Activated naive CD4-positive, alpha-beta T cell treated with anti-CD3 and anti-CD28 coated beads for 36 hours (primary cell): ENCODE measurements around the gene GPR89A. TPM values are rescaled to one million over a fixed set of nuclear protein-coding genes. Genes with fewer than 3 reads are reported as not detected.
"Not testable (repeated sequence)": the region's sequence is repeated elsewhere in the genome, so short reads cannot be mapped to it uniquely, and the experiment has no call there.

Source experiments
- CTCF ChIA-PET: fragments of 350-600 bp; sonication (Branson Sonifier 250); formaldehyde crosslinking; loops from one replicate; lab custom pipeline; 2021; ENCODE audit warnings: antibody characterized with exemption; lab: Charles Lee
- DNase-seq: peaks from one replicate; pipeline ENCODE4 v3.0.0-alpha.2; 2020
- H3K27ac Mint-ChIP-seq: one replicate; pipeline ENCODE4 v1.8.0; 2021; ENCODE audit warnings: mild to moderate bottlenecking, mixed read lengths
- H3K27me3 Mint-ChIP-seq: one replicate; pipeline ENCODE4 v1.8.0; 2021; ENCODE audit warnings: low read depth, mixed read lengths
- H3K36me3 Mint-ChIP-seq: one replicate; pipeline ENCODE4 v1.8.0; 2021; ENCODE audit warnings: low read depth, mixed read lengths
- H3K4me1 Mint-ChIP-seq: one replicate; pipeline ENCODE4 v1.8.0; 2021; ENCODE audit warnings: low read depth, mixed read lengths
- H3K4me3 Mint-ChIP-seq: one replicate; pipeline ENCODE4 v1.8.0; 2021; ENCODE audit warnings: mild to moderate bottlenecking, moderate library complexity, mixed read lengths
- H3K9me3 Mint-ChIP-seq: one replicate; pipeline ENCODE4 v1.8.0; 2021; ENCODE audit warnings: mixed read lengths
- intact Hi-C: fragments of 100-400 bp; cut with micrococcal nuclease; formaldehyde crosslinking; loops from one replicate; pipeline ENCODE4 v1.15.1; 2023
- total RNA-seq, 2 experiments: library from RNA; stranded (reverse); gene quantifications; one replicate each; pipeline ENCODE4 v1.2.3, GENCODE V29; 2021

Gene GPR89A
- total RNA-seq, 2 experiments from 2014 or later = 18.0 to 19.4 TPM

DNA sequence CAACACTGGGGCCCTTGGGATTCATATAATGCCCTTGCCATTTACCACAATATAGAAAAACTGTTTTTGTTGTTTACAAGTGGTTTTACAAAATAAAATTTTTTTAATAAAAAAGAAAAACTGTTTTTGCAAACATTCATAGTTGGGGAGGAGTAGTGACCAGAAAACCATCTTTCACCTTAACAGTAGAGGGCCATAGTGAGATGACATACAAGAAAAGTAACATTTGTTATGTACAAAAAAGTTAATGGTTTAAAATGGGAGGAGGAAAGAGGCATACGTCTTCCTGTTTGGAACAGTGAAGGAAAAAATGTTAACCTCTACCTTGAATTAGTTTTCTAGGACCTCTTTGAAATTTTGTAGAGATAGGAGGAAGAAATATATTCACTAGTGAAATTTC, 28.4 kb downstream of the GPR89A start:
- H3K27me3 Mint-ChIP-seq, H3K27ac Mint-ChIP-seq, H3K4me1 Mint-ChIP-seq, H3K36me3 Mint-ChIP-seq, H3K9me3 Mint-ChIP-seq, H3K4me3 Mint-ChIP-seq, DNase-seq, CTCF ChIA-PET, intact Hi-C loops: not testable (repeated sequence)

DNA sequence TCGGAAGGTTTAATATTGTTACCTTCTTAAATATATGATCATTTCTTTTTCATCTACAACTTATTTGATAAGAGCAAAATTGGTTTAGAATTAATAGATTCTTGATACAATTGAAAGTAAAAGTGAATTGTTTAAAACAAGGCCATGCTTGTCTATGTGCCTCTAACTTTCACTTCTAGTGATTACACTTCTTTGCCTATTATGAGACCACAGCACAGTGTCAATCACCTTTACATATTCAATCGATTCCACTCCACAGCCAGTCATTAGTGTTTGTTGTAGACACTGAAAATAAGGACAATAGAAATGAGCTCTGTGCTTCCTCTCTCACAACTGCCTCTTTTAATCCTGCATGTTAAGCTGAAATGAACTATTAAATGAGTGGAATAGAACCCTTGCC, 34.1 kb downstream of the GPR89A start:
- H3K4me1 Mint-ChIP-seq, H3K36me3 Mint-ChIP-seq, H3K27ac Mint-ChIP-seq, CTCF ChIA-PET, H3K4me3 Mint-ChIP-seq, DNase-seq, intact Hi-C loops, H3K9me3 Mint-ChIP-seq, H3K27me3 Mint-ChIP-seq: not testable (repeated sequence)

DNA sequence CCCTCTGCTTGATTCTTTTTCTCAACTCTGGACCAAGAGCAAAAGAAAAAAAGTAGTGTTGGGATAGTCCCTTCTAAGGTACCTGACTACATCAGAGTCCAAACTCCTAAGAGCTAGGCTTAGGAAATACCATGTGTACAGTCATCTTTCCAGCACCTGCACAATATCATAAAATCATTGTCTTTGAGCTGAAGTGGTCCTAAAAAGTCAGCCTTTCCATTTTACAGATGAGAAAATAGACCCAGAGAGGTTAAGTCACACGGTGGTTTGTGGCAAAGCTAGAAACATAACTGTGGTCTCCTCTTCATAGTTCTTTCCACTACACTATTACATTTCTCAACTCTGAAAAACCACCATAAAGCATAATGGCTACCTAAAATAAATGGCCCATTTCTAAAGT, 36.2 kb downstream of the GPR89A start:
- H3K4me3 Mint-ChIP-seq, intact Hi-C loops, H3K9me3 Mint-ChIP-seq, H3K4me1 Mint-ChIP-seq, CTCF ChIA-PET, DNase-seq, H3K36me3 Mint-ChIP-seq, H3K27me3 Mint-ChIP-seq, H3K27ac Mint-ChIP-seq: not testable (repeated sequence)

DNA sequence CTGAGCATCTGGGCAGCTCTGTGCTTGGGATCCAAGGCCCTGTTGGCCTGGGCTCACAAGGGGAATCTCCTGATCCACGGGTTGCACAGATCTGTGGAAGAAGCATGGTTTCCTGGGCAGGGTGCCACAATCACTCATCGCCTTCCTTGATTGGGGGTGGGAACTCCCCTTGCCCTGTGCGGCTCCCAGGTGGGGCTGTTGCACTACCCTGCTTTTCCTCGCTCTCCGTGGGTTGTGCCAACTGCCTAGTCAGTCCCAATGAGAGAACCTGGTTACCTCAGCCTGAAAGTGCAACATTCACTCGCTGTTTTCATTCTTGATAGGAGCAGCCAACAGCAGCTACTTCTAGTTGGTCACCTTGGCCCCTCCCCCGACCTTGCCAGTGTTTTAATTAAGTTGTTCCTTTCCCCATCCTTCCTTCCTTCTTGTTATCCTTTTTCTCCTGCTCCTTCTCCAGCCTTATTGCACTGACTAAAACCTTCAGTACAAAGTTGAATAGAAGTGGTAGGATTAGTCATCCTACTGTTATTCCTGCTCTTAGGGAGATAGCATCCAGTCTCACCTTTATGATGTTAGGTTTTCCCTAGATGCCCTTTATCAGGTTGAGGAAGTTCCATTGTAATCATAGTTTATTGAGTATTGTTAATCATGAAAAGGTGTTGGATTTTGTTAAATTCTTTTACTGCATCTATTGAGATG, 48.6 kb downstream of the GPR89A start:
- H3K4me3 Mint-ChIP-seq, intact Hi-C loops, CTCF ChIA-PET, H3K27ac Mint-ChIP-seq, H3K27me3 Mint-ChIP-seq, H3K4me1 Mint-ChIP-seq, H3K9me3 Mint-ChIP-seq: not testable (repeated sequence)
- peak; percentile 4 for DNase-seq
- H3K36me3 Mint-ChIP-seq = peaks cover 16% of the 10 kb centered on the region

DNA sequence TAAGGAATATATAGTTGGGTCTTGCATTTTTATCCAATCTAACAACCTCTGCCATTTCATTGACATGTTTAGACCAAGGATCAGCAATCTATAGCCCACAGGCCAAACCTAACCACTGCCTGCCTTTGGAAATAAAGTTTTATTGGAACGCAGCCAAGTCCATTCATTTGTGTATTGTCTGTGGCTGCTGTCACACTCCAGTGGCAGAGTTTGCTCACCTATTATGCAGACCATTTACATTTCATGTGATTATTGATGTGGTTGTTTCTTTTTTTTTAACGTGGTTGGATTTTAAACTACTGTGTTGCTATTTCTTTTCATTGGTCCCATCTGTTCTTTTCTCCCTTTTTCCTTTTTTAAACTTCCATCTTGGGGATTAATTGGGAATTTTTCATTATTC, 54.7 kb downstream of the GPR89A start:
- H3K4me1 Mint-ChIP-seq, H3K4me3 Mint-ChIP-seq, H3K27me3 Mint-ChIP-seq, CTCF ChIA-PET, H3K9me3 Mint-ChIP-seq, intact Hi-C loops, H3K27ac Mint-ChIP-seq: not testable (repeated sequence)
- peaks cover 12% of the 10 kb centered on the region for H3K36me3 Mint-ChIP-seq
- DNase-seq = peak; percentile 5

DNA sequence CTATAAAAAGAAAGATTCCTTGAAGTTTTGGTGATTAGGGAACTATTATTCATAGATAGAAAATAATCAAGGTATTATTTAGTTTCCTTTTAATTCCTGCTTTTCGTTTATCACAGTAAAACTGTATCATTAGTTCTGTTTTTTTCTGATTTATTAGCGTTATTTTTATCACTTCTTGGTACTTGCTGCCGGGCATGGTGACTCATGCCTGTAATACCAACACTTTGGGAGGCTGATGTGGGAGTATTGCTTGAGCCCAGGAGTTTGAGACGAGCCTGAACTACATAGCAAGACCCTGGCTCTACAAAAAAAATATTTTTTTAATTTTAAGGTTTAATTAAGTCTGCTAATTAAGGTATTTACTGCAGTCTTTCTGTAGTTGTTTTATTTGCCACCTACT, 57.2 kb downstream of the GPR89A start:
- H3K4me1 Mint-ChIP-seq, CTCF ChIA-PET, H3K27me3 Mint-ChIP-seq, DNase-seq, H3K9me3 Mint-ChIP-seq, H3K27ac Mint-ChIP-seq, intact Hi-C loops, H3K4me3 Mint-ChIP-seq: not testable (repeated sequence)
- H3K36me3 Mint-ChIP-seq = peaks cover 11% of the 10 kb centered on the region

DNA sequence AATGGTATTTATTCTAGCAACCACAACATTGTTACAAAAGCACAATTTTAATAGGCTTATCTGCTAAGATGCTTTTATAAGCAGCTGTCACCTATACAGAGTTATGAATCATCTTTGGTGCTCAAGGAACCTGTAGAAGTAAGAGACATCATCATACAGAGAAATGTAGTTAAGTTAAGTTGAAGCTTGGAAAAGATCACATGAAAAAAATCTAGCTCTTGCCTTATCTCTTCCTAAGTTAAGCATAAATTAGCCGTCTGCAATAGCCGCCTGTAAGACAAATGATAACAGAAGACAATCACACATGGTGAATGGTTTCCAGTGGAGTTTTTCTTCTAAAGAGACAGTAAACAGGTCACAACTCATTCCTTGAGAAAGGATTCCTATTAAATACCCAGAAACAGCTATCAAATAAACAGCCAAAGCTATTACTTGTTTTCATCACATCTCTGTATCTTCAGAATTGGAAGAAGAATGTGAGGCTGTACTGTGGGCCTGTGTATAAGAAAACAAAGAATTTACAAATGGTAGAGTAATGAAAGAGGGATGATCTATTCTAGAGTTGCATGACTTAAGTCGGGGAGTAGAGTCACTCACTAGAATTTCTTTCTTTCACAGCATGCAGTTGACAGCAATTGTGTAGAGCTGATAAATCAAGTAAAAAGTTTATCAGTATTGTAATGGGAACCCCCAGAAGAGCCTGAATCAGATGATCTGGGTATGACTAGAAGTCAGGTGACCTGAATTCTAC, 63.4 kb downstream of the GPR89A start:
- DNase-seq, H3K27me3 Mint-ChIP-seq, H3K9me3 Mint-ChIP-seq, H3K27ac Mint-ChIP-seq, intact Hi-C loops, H3K4me3 Mint-ChIP-seq, CTCF ChIA-PET: not testable (repeated sequence)
- Mint-ChIP-seq H3K36me3 (peaks cover 11% of the 10 kb centered on the region), H3K4me1 (peaks cover 12% of the 10 kb centered on the region)

DNA sequence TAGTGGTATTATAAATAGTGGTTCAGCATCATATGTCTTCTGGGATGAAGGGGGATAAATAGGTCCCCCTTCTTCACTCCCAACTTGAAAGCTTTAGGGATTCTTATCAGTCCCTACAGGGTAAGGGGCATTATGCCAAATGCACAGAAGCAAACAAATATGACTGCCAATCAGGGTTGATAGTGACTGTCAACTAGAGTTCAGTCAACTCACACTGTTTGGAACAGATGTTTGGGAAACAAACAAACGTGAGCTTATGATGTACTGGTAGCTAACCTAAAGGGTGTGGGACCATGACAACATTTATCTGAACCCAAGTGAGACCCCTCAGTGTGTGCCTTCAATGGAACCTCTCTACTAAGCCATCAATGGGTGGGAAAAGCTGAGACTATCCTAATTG, 65.4 kb downstream of the GPR89A start:
- intact Hi-C loops, DNase-seq, H3K4me3 Mint-ChIP-seq, H3K27ac Mint-ChIP-seq, H3K27me3 Mint-ChIP-seq, H3K36me3 Mint-ChIP-seq, H3K9me3 Mint-ChIP-seq, CTCF ChIA-PET: not testable (repeated sequence)
- H3K4me1 Mint-ChIP-seq = peaks cover 12% of the 10 kb centered on the region

DNA sequence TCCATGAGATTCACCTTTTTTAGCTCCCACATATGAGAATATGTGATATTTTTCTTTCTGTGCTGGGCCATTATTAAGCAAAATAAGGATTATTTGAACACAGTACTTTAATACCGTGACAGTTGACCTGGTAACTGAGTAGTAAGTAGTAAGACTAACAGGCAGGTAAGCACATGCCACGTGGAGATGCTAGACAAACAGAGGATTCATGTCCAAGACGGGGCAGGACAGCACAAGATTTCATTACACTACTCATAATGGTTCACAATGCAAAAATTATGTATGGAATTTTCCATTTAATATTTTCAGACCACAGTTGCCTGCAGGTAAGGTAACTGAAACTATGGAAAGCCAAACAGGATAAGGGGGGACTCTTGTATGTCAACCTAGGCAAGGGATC, 77.1 kb downstream of the GPR89A start:
- intact Hi-C loops, H3K4me1 Mint-ChIP-seq, H3K9me3 Mint-ChIP-seq, H3K27ac Mint-ChIP-seq, H3K27me3 Mint-ChIP-seq, DNase-seq, CTCF ChIA-PET, H3K4me3 Mint-ChIP-seq, H3K36me3 Mint-ChIP-seq: not testable (repeated sequence)

DNA sequence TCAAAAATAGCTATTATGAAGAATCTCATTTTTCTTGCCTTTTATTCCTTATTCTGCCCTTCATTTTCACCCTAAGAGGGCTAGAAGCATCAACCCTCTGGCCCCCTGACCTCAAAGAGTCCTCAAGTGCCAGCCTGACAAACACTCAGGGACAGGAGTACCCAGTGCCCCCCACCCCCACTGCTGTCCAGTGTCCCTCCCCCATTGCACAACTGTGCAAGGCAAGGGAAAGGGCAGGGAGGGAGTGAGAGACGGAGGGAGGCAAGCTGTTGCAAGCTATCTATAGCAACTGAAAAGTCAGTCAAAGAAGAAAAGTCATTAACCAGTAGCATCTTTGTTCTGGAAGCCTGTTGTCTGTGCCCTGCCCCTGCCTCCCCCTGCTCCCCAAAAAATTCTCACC, 78.3 kb downstream of the GPR89A start:
- H3K27ac Mint-ChIP-seq, CTCF ChIA-PET, H3K4me3 Mint-ChIP-seq, intact Hi-C loops, H3K9me3 Mint-ChIP-seq, H3K27me3 Mint-ChIP-seq, DNase-seq, H3K36me3 Mint-ChIP-seq: not testable (repeated sequence)
- peaks cover 22% of the 10 kb centered on the region for H3K4me1 Mint-ChIP-seq

DNA sequence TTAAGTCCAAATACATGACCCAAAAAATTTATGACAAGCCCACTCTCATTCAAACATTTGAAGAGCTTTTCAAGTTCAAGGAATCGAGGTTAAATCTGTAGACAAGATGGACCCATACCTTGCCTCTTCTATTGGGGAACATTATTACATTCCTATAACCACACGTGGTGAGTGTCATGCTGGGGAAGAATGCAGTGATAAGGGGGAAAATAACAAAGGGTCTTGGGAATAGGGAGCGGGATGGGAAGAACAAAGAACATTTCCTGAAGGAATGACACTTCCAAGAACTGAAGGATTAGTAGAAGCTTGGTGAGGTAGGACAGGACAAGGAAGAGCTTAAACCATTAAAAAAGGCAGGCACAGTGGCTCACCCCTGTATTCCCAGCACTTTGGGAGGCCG, 80.5 kb downstream of the GPR89A start:
- Mint-ChIP-seq H3K9me3 (no peaks in the 10 kb centered on the region), H3K27me3 (no peaks in the 10 kb centered on the region), H3K36me3 (no peaks in the 10 kb centered on the region), H3K4me1 (peaks cover 22% of the 10 kb centered on the region), H3K4me3 (no peak overlapping the region), H3K27ac (no peak overlapping the region)
- intact Hi-C loops = no loop called here
- CTCF ChIA-PET = interaction anchor here (5.4 kb wide), 1 partner anchor 33 kb away, joined by 26 read pairs; no protein-coding TSS in a partner anchor
- DNase-seq = no peak

DNA sequence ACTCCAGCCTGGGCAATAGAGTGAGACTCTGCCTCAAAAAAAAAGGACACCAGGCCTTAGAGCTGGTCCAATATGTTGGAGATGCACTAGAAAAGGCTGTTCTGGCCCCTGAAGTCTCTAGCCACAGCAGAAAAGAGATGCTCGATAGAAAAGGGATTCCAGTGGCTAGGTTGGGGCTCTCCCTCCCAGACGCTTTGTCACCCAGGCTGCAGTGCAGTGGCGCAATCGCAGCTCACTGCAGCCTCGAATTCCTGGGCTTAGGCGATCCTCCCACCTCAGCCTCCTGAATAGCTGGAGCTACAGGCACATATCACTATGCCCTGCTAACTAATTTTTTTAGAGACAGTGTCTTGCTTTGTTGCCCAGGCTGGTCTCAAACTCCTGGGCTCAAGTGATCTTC, 81.1 kb downstream of the GPR89A start:
- DNase-seq = no peak
- intact Hi-C loops = no loop called here
- H3K27ac Mint-ChIP-seq = no peak overlapping the region
- H3K36me3 Mint-ChIP-seq = no peaks in the 10 kb centered on the region
- H3K9me3 Mint-ChIP-seq = no peaks in the 10 kb centered on the region
- H3K4me1 Mint-ChIP-seq = peaks cover 22% of the 10 kb centered on the region
- H3K27me3 Mint-ChIP-seq = no peaks in the 10 kb centered on the region
- CTCF ChIA-PET = interaction anchor here (5.4 kb wide), 1 partner anchor 32 kb away, joined by 26 read pairs; no protein-coding TSS in a partner anchor
- no peak overlapping the region for H3K4me3 Mint-ChIP-seq

DNA sequence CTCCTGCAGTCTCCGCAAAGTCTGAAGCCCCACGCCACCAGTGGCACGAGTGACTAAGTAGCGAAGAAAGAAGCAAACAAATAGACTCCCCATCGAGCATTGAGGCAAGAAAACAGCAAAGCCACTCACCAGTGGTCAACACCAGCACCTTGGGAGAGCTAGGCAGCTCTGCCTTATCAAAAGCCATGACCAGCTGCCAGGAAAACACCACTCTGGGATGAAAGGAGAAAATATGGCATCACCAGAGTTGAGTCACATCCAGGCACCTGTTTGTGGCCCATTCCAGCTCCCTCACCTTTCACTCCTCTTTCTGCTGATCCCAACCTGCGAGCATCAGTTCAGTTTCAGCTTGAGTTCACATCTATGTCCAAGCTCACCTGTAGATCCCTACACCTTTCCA, 82.1 kb downstream of the GPR89A start:
- Mint-ChIP-seq H3K9me3 (no peaks in the 10 kb centered on the region), H3K27me3 (no peaks in the 10 kb centered on the region), H3K36me3 (no peaks in the 10 kb centered on the region), H3K27ac (peak overlapping the region; percentile 19), H3K4me3 (no peak overlapping the region), H3K4me1 (peaks cover 22% of the 10 kb centered on the region)
- CTCF ChIA-PET = interaction anchor here (1.2 to 5.4 kb wide), 2 partner anchors 29 to 31 kb away, joined by 5 to 26 read pairs; partner anchors contain the start of gene CD160
- intact Hi-C loops = no loop called here
- no peak for DNase-seq
